Measurements from ENCODE around the gene LMAN1L.

DNA sequence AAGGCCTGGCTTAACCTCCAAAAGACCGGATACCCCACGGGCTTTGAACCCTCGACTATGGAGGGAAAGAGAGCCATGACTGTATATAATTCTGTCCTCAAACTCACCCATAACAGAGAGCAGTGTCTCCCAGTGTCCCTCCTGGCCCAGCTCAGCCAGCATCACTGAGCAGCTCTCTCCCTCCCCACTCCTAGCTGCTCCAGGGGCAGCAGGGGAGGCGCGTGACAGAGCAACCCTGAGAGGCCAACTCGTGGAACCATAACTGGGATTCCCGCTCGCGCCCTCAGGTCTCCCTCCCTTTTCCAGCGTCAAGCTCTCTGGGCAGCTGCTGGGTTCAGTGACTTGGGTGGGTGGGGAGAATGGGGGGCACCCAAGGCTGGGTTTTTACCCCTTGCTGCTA lies 13.2 kb downstream of the LMAN1L start:
- no peak for TF ChIP-seq POLR2A (IDR thresholded peaks at IDR 0.05)
- TF ChIP-seq, protein P1, sequence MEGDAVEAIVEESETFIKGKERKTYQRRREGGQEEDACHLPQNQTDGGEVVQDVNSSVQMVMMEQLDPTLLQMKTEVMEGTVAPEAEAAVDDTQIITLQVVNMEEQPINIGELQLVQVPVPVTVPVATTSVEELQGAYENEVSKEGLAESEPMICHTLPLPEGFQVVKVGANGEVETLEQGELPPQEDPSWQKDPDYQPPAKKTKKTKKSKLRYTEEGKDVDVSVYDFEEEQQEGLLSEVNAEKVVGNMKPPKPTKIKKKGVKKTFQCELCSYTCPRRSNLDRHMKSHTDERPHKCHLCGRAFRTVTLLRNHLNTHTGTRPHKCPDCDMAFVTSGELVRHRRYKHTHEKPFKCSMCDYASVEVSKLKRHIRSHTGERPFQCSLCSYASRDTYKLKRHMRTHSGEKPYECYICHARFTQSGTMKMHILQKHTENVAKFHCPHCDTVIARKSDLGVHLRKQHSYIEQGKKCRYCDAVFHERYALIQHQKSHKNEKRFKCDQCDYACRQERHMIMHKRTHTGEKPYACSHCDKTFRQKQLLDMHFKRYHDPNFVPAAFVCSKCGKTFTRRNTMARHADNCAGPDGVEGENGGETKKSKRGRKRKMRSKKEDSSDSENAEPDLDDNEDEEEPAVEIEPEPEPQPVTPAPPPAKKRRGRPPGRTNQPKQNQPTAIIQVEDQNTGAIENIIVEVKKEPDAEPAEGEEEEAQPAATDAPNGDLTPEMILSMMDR (IDR thresholded peaks at IDR 0.05): no peak
